ENCODE data around the gene AMHR2. TPM values are rescaled to one million over a fixed set of nuclear protein-coding genes. Genes with fewer than 3 reads are reported as not detected.
"Not testable (repeated sequence)": the region's sequence is repeated elsewhere in the genome, so short reads cannot be mapped to it uniquely, and the experiment has no call there.

The AMHR2 gene
- total RNA-seq, 1 donor from 2014 or later = not detected

DNA sequence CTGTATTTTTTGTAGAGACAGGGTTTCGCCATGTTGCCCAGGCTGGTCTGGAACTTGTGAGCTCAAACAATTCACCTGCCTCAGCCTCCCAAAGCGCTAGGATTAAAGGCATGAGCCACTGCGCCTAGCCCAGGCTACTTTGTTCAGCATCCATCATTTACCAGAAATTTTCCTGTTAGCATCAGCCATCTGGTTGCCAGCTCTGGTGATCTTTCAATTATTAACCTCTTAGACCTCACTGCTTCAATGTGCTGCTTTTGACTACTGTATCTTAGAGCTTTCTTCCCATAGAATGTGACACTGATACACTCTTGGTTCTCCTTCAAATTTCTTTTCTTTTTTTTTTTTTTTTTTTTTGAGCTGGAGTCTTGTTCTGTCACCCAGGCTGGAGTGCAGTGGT, 5.4 kb upstream of the AMHR2 start:
- no peak overlapping the region for H3K4me3 ChIP-seq (ENCODE audit: low read depth, low read length)
- no peak for TF ChIP-seq CTCF (conservative IDR thresholded peaks at IDR 0.05; ENCODE audit: low read depth, low read length)
- DNase-seq (ENCODE audit: low read depth) = no peak

- H3K4me3 ChIP-seq (ENCODE audit: low read depth, low read length) = no peak overlapping the region
- no peak for DNase-seq (ENCODE audit: low read depth)
- no peak for TF ChIP-seq CTCF (conservative IDR thresholded peaks at IDR 0.05; ENCODE audit: low read depth, low read length)
These were observed 3.9 kb upstream of the AMHR2 start for GRCh38 chr12:53419756-53420155.

GRCh38 chr12:53422247-53422646, 1.4 kb upstream of the AMHR2 start:
- DNase-seq (ENCODE audit: low read depth) = not testable (repeated sequence)

DNA sequence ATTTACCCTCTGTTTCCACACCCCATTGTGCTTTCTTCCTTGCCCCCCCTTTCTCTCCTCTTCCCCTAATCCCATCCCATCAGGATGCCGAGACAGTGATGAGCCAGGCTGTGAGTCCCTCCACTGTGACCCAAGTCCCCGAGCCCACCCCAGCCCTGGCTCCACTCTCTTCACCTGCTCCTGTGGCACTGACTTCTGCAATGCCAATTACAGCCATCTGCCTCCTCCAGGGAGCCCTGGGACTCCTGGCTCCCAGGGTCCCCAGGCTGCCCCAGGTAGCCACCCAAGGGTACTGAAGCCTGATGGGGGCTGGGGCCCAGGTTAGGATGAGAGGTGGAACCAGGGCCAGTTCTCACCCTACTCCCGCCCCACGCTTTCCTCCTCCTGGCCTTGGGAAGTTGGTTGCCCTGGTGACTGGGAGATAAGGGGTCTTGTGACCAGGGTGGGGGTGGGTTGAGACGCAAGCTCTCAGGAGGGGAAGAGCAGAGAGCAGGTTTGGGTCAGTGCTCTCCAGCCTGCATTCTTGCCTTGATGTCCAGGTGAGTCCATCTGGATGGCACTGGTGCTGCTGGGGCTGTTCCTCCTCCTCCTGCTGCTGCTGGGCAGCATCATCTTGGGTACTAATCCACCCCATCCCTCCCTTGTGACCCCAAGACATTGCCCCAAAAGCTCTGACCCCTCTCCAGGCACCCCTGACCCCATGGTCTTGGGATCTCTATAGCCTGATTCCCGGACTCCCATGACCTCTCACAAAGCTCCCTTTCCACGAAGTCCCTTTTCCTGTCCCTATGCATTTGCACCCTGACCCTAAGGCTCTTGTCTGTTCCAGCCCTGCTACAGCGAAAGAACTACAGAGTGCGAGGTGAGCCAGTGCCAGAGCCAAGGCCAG, 1.2 kb downstream of the AMHR2 start:
- no peak overlapping the region for H3K4me3 ChIP-seq (ENCODE audit: low read depth, low read length)
- TF ChIP-seq CTCF (conservative IDR thresholded peaks at IDR 0.05; ENCODE audit: low read depth, low read length) = no peak
- DNase-seq (ENCODE audit: low read depth) = no peak

More at GRCh38 chr12:53422247-53422646, 1.4 kb upstream of the AMHR2 start:
- H3K4me3 ChIP-seq (ENCODE audit: low read depth, low read length) = not testable (repeated sequence)

DNA sequence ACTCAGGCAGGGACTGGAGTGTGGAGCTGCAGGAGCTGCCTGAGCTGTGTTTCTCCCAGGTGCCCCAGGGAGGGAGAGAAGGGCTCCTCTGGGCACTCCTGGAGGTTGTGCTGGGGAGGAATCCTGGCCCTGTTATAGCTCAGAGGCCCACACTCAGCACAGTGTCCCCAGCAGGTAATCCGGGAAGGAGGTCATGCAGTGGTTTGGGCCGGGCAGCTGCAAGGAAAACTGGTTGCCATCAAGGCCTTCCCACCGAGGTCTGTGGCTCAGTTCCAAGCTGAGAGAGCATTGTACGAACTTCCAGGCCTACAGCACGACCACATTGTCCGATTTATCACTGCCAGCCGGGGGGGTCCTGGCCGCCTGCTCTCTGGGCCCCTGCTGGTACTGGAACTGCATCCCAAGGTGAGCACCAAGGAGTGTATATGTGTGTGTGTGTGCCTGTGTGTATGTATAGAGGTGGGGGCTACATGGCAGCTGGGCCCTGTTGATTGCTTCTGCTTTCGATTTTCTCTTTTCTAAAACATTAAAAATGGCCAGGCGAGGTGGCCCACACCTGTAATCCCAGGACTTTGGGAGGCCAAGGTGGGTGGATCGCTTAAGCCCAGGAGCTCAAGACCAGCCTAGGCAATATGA, 2.0 kb downstream of the AMHR2 start:
- no peak for DNase-seq (ENCODE audit: low read depth)
- H3K4me3 ChIP-seq (ENCODE audit: low read depth, low read length) = no peak overlapping the region
- no peak for TF ChIP-seq CTCF (conservative IDR thresholded peaks at IDR 0.05; ENCODE audit: low read depth, low read length)

- TF ChIP-seq CTCF (conservative IDR thresholded peaks at IDR 0.05; ENCODE audit: low read depth, low read length) = no peak
These were observed 4.4 kb downstream of the AMHR2 start for GRCh38 chr12:53427905-53428594.

GRCh38 chr12:53428741-53429140, 5.1 kb downstream of the AMHR2 start:
- no peak for TF ChIP-seq CTCF (conservative IDR thresholded peaks at IDR 0.05; ENCODE audit: low read depth, low read length)
- no peak overlapping the region for H3K4me3 ChIP-seq (ENCODE audit: low read depth, low read length)

More at GRCh38 chr12:53427905-53428594, 4.4 kb downstream of the AMHR2 start:
- no peak overlapping the region for H3K4me3 ChIP-seq (ENCODE audit: low read depth, low read length)
- peak; percentile 93 for DNase-seq (ENCODE audit: low read depth)

More at GRCh38 chr12:53428741-53429140, 5.1 kb downstream of the AMHR2 start:
- no peak for DNase-seq (ENCODE audit: low read depth)

Measured in epithelial cell of proximal tubule (primary cell).